Brain microvascular endothelial cell (primary cell): ENCODE measurements around the gene IGF2BP1.

Experiments used
- DNase-seq: peaks from one replicate; pipeline ENCODE4 v3.0.0-alpha.2; 2020
- H3K27ac ChIP-seq: fragments of 250-450 bp; sonication (Bioruptor Pico); 2 replicates; pipeline ENCODE4 v1.5.1; 2020; ENCODE audit warnings: mild to moderate bottlenecking, moderate library complexity
- H3K27me3 ChIP-seq: fragments of 250-450 bp; sonication (Bioruptor Pico); replicated peaks from 2 replicates; pipeline ENCODE4 v1.5.1; 2020; ENCODE audit warnings: mild to moderate bottlenecking
- H3K36me3 ChIP-seq: fragments of 250-450 bp; sonication (Bioruptor Pico); replicated peaks from 2 replicates; pipeline ENCODE4 v1.5.1; 2020; ENCODE audit warnings: mild to moderate bottlenecking
- H3K4me3 ChIP-seq: 2 replicates; pipeline ENCODE4 v1.5.1; 2011; ENCODE audit warnings: low read depth, mild to moderate bottlenecking, control low read depth, low read length, moderate library complexity
- in situ Hi-C: cut with HindIII; loops from 2 replicates; pipeline ENCODE4 v1.10.0; 2017; ENCODE audit warnings: low sequenced_read_pairs, low pct_ligation_motif_present
- TF ChIP-seq, protein P1 (sequence below): IDR thresholded peaks from 2 replicates; pipeline ENCODE4 v1.5.1; 2011; ENCODE audit warnings: low read depth, mild to moderate bottlenecking, moderate library complexity, low read length, control low read depth, inconsistent platforms; ENCODE audit errors: missing control alignments

The IGF2BP1 gene

DNA sequence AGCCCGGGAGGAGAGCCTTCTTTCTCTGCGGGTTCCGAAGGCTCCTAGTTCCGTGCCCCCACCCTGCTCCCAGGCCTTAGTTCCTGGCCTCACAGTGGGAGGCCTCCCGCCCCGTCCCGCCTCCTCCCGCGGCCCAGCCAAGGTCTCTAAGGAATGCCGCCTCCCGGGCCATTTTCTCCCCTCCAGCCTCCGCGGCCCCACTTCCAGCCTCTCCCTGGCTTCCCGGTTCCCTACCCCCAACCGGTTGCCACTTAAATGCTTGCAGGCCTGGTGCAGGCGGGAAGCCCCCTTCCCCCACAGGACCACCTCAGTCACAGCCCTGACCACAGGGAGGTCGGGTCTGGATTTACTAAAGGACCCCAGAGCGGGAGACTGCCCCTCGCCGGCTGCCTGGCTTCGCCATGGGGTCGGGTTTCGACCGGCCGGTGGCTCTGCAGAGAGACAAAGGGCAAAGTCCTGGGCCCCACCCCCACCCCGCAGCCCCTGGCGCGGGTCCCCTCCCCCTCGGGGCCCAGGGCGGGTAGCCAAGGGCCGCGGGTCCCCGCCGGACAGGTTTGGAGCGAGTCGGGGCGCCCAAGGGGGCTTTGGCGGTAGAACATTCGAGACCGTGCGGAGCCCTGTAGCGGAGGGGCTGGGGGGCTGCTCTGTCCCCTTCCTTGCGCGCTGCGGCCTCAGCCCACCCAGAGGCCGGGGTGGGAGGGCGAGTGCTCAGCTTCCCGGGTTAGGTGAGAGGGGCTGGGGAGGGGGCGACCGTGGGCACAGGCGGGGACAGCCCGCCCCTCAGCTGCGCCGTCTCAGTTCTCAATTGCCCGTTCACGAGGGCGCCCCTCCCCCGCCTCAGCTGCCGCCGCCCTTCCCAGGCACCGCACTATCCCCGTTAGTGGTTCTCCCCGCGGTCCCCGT lies 16.4 kb downstream of the IGF2BP1 start:
- H3K27me3 ChIP-seq = no peaks in the 10 kb centered on the region
- in situ Hi-C loops = no loop called here
- DNase-seq = no peak
- no peak overlapping the region for H3K27ac ChIP-seq
- peaks cover 10% of the 10 kb centered on the region for H3K36me3 ChIP-seq
- TF ChIP-seq, protein P1, sequence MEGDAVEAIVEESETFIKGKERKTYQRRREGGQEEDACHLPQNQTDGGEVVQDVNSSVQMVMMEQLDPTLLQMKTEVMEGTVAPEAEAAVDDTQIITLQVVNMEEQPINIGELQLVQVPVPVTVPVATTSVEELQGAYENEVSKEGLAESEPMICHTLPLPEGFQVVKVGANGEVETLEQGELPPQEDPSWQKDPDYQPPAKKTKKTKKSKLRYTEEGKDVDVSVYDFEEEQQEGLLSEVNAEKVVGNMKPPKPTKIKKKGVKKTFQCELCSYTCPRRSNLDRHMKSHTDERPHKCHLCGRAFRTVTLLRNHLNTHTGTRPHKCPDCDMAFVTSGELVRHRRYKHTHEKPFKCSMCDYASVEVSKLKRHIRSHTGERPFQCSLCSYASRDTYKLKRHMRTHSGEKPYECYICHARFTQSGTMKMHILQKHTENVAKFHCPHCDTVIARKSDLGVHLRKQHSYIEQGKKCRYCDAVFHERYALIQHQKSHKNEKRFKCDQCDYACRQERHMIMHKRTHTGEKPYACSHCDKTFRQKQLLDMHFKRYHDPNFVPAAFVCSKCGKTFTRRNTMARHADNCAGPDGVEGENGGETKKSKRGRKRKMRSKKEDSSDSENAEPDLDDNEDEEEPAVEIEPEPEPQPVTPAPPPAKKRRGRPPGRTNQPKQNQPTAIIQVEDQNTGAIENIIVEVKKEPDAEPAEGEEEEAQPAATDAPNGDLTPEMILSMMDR = no peak
- H3K4me3 ChIP-seq = peak overlapping the region; percentile 32

GRCh38 chr17:49015179-49015923 lies 18.2 kb downstream of the IGF2BP1 start:
- Histone ChIP-seq H3K27me3 (no peaks in the 10 kb centered on the region), H3K4me3 (no peak overlapping the region), H3K36me3 (peaks cover 10% of the 10 kb centered on the region), H3K27ac (no peak overlapping the region)
- in situ Hi-C loops = no loop called here
- TF ChIP-seq, protein P1 = no peak
- DNase-seq = no peak

DNA sequence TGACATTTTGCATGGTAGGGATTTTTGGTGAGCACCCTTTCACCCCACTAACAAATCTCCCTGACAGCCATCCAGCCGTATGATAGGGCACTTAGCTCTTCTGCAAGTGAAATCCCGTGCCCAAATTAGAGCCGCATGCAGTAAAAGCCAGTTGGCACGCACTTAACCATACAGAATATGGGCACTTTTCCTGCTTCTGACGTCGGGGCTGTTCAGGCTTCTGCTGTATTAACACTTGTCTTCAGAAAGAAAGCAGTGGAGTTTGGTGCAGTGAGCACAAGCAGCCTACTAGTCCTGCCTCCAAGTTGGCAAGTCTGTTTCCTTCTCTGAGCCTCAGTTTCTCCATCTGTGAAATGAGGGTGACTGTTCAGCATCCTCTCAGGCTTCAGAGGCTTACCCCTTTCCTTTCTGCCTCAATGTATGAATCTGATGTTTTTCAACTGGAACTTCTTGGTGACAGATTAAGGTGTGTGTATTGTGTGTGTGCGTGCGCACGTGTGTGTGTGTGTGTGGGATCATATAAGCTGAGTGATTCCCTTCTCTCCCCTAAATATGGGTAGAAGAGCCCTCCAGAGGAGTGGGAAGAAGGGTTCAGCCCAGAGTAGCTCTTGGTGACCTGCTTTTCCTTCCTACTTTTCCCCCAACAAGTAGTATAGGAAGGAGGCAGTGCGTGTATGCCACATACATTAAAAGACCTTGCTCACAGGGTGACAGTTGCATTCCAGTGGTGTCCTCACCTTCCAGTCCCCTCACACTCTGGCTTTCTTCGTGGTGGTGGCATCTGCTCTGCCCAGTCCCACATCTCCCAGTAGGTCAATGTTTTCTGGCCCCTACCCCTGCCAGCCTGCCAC lies 19.0 kb downstream of the IGF2BP1 start:
- in situ Hi-C loops = no loop called here
- H3K4me3 ChIP-seq = no peak overlapping the region
- TF ChIP-seq, protein P1 = no peak
- DNase-seq = no peak
- no peak overlapping the region for H3K27ac ChIP-seq
- H3K27me3 ChIP-seq = no peaks in the 10 kb centered on the region
- peaks cover 10% of the 10 kb centered on the region for H3K36me3 ChIP-seq

DNA sequence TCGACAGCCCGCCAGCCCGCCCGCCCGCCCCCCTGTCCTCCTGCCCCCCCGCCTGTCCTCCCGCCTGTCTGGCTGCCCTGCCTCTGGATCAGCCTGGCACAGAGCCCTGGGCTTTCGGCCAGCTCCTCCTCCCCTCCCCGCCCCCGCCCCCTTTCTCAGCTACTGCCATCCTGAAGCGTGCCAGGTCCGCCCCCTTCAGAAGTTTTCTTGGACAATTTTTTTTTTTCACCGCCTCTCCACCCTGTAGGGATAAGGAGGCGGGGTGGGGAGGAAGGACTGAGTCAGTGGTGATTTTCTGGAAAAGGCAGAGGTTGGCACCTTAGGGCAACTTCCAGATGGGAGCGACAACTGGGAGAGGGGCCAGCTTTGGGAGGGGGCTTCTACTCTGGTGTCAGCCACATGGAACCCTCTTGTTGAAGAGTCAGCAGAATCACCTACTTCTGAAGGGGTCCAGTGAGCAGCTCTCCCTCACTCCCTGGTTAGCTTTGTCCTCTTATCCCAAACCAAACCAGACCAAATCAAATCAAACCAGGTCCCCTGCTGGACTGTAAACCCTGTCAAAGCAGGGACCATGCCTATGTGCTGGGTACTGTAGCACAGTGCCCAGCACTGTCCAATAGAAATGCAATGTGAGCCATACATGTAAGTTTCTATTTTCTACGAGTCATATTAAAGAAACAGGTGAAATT lies 19.7 kb downstream of the IGF2BP1 start:
- Histone ChIP-seq H3K27ac (no peak overlapping the region), H3K36me3 (peaks cover 10% of the 10 kb centered on the region), H3K27me3 (no peaks in the 10 kb centered on the region), H3K4me3 (no peak overlapping the region)
- TF ChIP-seq, protein P1 = no peak
- no peak for DNase-seq
- in situ Hi-C loops = no loop called here

DNA sequence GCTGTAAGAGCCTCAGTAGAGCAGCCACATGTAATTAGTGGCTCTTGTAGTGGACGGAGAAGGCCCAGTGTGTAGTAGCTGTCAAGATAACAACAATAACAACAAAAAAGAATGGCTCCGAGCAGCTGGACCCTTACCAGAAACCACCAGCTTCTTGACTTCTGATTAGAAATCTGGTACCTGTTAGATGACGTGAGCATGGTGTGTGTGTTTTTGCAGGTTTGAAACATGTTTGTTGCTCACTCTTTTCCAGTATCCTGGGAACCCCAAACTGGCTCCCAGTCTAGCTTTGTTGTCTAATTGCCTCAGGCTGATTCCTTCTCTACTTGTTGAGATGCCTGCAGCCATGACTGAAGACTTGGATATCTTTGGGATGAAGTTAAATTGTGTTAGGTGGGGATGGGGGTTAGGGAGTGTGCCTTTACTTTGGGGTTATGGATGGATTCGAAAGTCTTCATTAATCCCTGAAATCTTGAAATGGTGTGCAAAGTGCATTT lies 21.0 kb downstream of the IGF2BP1 start:
- no peak overlapping the region for H3K4me3 ChIP-seq
- TF ChIP-seq, protein P1 = no peak
- no peaks in the 10 kb centered on the region for H3K27me3 ChIP-seq
- peaks cover 6% of the 10 kb centered on the region for H3K36me3 ChIP-seq
- no peak overlapping the region for H3K27ac ChIP-seq
- in situ Hi-C loops = no loop called here
- no peak for DNase-seq
